T-helper 1 cell (primary cell): ENCODE results near the gene MYL6B.
"Not testable (repeated sequence)": the region's sequence is repeated elsewhere in the genome, so short reads cannot be mapped to it uniquely, and the experiment has no call there.

Experiments
- DNase-seq, 5 donors: peaks; one replicate each; pipeline ENCODE4 v3.0.0-alpha.2; 2012 to 2020

The MYL6B gene

DNA sequence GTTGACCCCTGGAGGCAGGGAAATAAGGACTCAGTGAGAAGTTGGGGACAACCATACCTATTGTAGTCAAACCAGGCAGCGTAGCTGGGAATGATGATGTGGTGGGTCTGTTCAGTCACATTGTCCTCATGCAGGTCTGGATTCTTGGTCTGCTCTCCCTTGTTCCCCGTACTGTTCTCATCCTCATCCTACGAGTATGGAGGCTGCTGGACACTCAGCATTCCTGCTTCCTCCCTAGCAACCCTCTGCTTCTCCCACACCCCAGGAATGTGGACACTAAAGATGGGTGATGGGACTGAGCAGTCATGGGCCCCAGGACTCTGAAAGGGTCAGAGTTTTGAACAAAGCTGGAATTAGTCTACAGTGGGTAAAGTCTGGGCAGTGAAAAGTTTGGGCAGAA is 26.0 kb downstream of the MYL6B start:
- no peak for DNase-seq

DNA sequence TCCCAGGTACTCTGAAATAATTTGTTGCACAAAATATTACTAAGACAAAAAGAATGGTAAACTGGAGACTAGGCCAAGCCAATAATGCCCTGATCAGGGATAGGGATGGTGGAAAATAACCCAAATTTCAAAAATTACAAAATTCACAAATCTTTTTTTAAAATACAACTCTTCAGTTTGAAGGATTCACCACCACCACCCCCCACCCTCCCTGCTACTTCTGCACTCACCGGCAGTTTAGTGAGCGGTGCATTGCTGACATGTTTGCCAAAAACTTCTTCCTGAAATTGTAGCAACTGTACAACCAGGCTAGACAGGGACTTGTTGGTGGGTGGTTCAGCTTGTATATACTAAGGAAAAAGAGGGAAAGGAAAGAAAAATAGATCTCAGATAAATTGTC is 34.6 kb downstream of the MYL6B start:
- no peak for DNase-seq

DNA sequence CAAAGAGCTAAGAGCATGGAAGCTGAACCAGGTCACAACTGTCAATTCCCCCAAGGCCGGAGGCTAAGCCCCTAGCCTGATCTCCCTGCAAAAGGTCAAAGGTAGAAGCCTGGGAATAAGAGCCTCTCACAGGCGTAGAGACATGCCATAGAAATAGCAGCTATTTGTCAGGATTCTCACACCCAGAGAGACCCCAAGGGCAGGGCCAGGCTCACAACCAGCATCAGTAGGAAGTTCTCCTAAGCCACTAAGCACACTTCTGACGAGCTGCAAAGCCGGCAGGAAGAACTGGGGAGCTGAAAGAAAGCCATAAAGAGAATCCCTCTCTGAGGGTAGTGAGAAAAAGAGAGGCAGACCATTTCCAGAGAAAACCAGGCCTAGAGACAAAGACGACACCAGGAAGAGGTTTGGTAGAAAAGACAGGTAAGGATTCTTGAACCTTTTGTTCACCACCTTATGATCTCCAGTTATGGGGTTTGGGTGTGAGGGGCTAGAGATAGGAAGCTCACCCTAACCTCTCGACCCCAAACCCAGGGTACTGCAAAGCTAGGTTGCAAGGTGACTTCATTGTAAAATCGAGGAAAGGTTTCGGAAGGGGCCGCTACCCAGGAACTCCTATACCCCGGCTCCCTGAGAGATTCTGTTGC is 35.9 kb downstream of the MYL6B start:
- DNase-seq = no peak

DNA sequence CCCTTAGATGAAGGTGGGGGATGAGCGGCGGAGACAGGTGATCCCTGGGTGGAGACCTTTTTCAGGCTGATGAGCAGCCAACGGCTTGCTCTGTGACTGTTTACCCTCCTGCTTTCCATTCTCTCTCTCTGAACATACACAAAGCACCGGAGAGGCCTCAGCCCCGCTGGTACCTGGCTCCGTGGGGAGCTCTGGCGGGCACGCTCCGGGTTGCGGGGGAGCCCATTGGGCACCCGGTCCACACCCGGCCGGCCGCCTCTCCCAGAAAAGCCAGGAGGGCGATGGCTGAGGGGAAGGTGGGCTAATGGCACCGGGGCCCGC is 36.4 kb downstream of the MYL6B start:
- DNase-seq = no peak

DNA sequence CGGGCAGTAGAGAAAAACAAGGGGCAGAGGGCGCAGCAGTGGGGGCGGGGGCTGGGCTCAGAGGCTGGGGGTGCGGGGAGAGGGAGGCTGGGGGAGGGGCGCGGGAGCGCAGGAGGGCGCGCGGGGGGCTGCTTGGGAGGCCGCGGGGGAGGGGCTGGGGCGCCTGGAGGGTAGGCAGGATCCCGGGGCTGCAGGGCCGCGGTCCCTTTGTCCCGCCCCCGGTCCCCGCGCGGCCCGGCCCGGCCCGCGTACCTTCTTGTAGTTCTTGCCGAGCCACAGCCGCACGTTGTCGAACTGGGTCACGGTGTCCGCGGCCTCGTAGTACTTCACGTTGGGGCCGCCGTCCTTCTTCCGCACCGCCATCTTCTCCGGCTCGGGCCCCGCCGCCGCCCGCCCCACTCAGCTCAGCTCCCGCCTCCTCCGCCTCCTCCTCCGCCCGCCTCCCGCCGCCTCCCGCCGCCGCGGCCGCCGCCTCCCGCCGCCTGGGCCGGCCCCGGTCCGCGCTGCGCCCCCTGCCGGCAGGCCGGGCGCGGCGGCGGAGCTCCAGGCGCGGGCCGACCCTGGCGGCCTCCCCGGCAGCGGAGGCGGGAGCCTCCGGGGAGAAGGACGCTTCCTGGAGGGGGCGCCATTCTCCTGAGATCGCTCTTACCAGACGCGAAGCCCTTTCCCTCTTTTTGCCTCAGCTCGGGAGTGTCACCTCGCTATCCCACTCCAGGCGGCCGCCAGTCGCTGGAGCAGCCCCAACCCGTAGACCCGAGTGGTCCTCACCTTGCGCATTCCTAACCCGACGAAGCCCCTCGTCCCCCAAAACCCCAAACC is 36.9 kb downstream of the MYL6B start, which contains the start of gene SMARCC2:
Gene SMARCC2, minus strand, starts transcription at position 385 of the 819 bp plus-strand sequence. Its CDS starts 22 bp downstream, at position 363.
- peak; percentile 78 to 88 (median 84) for DNase-seq

DNA sequence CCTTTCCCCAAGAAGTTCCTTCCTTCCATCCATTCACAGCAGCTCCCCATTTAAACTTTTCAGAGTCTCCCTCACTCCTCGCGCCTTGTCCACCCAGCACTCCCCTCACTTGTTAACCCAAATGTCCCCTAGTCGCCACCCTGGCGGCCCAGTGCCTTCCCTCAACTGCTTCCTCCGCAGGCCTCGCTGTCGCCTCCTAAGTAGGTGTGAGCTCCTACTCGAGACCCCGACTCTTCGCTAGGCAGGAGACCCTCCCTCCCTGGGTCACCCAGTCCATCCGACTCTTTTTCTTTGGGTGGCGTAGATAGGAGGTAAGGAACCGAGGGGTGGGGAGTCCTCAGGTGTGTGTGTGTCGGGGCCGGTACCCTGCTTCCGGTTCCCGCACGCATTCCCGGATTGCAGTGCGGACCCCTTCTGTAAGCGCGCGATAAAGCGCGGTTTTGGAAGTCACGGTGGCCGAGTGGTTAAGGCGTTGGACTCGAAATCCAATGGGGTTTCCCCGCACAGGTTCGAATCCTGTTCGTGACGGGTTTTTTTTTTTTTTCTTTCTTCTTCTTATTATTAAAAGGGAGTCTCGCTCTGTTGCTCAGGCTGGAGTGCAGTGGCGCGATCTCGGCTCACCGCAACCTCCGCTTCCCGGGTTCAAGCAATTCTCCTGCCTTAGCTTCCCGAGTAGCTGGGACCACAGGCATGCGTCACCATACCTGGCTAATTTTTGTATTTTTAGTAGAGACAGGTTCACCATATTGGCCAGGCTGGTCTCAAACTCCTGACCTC is 37.7 kb downstream of the MYL6B start:
- DNase-seq = peak; percentile 31 to 80 (median 64)

DNA sequence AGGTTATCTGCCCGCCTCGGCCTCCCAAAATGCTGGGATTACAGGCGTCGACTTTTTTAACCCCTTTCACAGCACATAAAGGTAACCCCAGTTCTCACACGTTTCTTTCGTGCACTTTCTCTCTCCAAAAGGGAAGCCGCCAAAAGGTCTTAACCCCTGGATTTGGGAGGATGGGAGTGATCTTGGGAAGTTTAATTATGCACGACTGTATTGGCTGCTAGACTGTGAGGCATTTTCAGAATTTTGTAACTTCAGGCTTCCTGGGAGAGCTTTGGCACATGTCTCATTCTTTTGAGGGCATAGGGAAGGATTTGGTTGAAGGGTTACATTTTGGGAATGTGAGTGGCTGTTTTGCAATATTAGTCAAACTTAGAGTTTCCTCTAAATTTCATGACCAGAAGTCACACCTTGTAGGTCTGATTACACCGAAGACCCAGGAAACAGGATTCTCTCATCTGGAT is 38.3 kb downstream of the MYL6B start:
- DNase-seq = no peak

DNA sequence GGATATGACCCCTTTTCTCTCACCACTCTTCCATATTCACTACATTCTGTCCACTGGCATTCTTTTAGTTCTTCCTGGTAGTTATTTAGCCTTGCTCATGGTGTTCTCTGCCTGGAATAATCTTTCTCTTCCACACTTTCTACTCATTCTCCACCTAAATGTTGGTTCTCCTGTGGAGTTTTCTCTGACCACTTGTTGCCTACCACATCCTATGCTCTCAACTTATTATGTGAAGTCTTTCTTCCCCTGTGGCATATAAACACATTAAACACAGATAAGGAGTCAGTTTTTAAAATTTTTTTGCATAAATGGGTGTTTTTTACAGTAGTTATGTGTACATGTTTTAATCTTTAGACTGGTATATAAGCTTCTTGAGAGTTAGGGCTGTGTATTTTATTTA is 40.2 kb downstream of the MYL6B start:
- no peak for DNase-seq

DNA sequence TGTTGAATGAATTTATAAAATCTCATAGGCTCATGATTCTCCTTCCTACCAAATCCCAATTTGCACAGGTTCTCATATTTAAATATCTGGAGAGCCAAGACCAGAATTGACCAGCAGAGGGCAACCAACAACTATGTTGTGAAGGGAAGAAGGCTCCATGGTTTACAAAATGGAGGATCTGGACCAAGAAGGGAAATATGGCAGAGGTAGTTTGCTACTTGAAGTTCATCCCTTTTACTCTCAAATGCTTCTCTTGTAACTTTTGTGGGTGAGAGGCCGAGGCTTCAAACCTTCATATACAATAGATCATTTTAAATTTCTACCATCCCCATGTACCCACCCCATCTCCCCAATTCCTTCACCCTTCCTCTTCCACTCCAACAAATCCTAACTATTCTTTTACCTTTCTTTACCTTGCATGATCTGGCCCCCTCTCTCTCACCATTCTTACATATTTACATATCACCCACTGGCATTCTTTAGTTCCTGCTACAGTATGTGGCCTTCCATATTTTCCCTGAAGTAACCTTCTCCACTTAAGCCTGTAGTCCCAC is 40.7 kb downstream of the MYL6B start:
- DNase-seq = peak; percentile 34 to 78 (median 68)

DNA sequence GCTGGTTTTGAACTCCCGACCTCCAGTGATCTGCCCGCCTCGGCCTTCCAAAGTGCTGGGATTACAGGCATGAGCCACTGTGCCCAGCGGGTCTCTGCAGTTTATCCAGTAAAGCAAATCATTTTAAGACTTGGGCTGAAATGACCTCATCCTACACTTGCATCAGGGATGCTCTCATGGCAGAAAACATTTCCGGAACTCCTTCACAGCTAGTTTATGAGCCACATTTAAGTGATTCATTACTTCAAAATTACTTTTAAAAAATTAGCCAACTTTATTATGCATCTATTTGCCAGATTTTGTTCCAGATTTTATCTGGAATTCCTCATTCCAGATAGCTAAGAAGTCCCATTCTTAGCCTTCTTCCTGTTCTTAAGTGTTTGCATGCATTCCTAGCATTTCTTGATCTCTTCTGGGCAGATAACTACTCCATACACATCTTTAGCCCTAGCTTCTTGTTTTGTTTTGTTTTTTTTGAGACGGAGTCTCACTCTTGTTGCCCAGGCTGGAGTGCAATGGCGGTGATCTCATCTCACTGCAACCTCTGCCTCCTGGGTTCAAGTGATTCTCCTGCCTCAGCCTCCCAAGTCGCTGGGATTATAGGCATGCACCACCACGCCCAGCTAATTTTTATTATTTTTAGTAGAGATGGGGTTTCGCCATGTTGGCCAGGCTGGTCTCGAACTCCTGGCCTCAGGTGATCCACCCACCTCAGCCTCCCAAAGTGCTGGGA is 44.6 kb downstream of the MYL6B start:
- DNase-seq = not testable (repeated sequence)

DNA sequence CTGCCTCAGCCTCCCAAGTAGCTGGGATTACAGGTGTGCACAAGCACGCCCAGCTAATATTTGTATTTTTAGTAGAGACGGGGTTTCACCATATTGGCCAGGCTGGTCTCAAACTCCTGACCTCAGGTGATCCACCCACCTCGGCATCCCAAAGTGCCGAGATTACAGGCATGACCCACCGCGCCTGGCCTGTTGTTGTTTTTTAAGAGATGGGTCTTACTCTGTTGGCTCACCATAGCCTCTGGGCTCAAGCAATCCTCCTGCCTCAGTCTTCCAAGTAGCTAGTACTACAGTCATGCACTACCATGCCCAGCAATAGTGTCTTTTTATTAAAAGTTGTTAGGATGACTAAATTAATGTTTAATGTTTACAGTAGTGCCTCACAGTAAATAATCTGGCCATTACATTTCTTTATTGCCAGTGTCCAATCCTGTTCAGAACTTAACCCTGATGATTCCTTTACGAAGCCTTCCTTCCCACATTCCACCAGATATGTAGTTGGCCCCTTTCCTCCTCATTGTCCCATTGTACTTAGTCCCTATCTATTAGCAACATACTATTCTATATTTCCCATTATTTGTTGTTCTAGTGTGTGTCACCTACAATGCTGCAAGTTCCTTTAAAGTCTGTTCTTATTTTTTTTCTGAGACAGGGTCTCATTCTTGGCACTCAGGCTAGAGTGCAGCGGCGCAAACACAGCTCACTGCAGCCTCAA is 45.7 kb downstream of the MYL6B start:
- no peak for DNase-seq

DNA sequence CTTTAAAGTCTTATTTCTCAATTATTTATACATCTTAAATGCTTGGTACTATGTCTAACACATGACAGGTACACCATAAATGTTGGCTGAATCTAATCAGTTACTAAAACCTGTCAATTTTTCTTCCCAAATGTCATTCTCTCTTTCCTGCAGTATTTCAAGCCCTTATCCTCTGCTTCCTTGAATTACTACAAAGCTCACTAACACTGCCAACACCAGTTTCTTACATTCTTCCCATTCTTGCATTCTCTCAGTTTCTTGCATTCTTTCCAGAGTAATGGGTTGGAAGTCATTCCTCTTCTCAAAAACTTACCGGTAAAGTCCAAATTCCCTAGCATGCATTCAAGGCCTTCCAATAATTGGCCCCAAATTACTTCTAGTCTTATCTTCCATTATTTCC is 46.4 kb downstream of the MYL6B start:
- no peak for DNase-seq

DNA sequence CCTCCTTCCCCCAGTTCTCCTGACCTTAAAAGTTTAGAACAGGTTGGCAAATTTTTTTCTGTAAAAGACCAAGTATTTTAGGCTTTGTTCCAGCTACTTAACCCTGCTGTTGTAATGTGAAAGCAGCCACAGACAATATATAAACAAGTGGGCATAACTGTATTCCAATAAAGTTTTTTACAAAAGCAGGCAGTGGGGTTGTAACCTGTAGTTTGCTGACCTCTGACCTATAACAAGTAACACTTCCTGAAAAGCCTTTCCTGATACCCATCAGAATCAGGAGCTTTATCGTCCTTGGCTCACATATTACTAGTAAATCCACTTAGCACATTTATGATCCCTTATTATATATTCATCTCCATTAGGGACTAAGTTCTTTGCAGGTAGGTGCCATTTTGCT is 50.0 kb downstream of the MYL6B start:
- no peak for DNase-seq

DNA sequence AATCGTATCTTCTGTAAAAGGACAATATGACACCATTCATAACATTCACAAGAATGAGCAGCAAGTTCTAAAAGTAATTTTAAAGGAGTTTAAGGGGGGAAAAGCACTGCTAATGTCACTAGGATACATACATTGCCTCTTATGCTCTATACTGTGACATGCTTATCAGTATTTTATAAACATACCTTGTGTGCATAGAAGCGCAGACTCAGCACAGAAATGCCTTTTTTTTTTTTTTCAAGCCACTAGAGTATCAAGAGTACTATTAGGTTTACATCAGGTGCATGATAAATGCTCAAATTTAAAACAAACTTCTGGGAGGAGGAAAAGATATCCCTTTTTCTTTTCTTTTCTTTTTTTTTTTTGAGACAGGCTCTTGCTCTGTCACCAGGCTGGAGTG is 50.5 kb downstream of the MYL6B start:
- no peak for DNase-seq

DNA sequence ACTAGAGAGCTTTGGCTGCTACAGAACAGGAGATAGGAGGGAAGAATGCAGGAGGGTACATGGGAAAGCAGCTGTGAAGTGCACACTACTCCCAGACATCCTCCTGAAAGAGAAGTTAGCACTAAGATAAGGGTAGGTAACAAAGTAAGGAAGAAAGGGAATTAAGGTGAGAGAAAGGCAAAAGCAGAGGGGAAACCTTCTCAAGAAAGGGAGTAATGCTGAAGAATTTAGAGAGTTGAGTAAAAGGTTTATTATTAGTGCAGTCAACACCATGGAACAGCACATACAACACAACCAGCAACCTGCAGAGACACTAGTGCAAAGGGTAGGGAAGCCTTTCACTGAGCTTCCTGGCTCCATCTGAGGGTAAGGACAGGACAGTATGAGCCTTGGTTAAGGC is 51.9 kb downstream of the MYL6B start:
- DNase-seq = no peak

DNA sequence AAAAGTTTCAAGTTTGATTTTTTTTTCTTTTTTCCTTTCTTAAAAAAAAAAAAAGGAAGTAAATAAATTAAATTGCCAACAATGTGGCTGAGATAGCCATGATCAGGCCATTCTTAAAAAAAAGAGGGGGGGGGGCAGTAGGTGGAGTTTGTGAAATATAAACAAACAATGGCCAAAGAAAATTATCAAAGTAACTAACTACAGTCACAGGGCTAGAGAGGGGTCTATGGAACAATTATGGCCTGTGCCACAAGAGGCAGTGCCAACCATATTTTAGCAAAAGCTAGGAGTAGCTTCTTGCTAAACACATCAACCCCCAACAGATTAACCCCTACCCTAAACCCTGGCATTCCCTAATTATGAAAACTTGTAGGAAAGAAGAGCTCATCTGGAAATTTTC is 53.1 kb downstream of the MYL6B start:
- DNase-seq = no peak

DNA sequence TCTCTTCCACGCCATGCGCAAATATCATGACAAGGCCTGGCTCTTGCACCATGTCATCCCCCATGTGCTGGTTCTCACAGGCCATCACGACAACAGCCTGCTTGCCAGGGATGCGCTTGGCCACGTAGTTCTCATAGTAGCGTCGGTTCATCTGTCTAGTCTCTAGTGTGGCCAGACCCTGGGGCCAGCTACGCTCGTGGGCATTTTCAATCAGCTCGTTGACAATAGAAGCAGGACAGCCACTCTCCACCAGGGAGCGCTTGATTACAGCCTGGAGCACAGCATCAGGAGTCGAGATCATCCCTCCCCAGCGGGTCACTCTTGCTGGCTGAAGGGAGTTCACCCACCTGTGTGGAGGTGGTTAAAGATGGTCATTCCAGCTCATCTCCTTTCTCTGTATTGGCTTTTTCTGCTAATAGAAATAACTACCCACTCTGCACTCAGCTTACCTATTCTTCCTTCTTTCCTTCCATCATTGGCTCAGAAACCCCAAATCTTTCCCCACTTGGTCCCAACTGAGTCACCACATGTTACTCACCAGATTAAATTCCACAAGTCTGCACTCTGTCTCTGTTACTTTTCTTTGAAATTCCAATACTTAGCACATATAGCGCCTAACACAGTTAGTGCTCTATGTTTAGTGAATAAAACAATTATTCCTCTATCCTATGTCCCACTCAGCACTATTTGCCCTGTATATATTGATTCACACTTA is 54.2 kb downstream of the MYL6B start:
- peak in 4 of 5 donors; percentile 12 to 32 (median 28) for DNase-seq
